Suppressor macrophage treated with lipopolysaccharide for 1 hour (primary cell): ENCODE measurements around the gene USH1G.
"Not testable (repeated sequence)": the region's sequence is repeated elsewhere in the genome, so short reads cannot be mapped to it uniquely, and the experiment has no call there.

Experiments used
- DNase-seq, 3 donors: peaks; one replicate each; pipeline ENCODE4 v3.0.0-alpha.2; 2020 to 2022

Gene USH1G

GRCh38 chr17:74922694-74923537 is at the start of gene USH1G:
USH1G (minus strand) TSS chr17:74923255; CDS start chr17:74923073, 182 bp downstream.
- peak; percentile 24 to 57 (median 26) for DNase-seq

GRCh38 chr17:74972107-74972972 is 49.3 kb upstream of the USH1G start, which contains the start of gene HID1:
HID1 (minus strand) TSS chr17:74972759; CDS start chr17:74972656, 103 bp downstream.
- peak in 2 of 3 donors; percentile 50 to 72 for DNase-seq

- no peak for DNase-seq
Measured at GRCh38 chr17:74971842-74972106, 48.7 kb upstream of the USH1G start.

- no peak for DNase-seq
Measured at GRCh38 chr17:74971069-74971841, 48.2 kb upstream of the USH1G start.

- DNase-seq, result no peak
Measured at GRCh38 chr17:74970395-74970794, 47.3 kb upstream of the USH1G start.

- DNase-seq, result not testable (repeated sequence)
Measured at GRCh38 chr17:74969501-74969900, 46.4 kb upstream of the USH1G start.

- no peak for DNase-seq
Measured at GRCh38 chr17:74968361-74968780, 45.3 kb upstream of the USH1G start.

GRCh38 chr17:74964988-74965622 is 42.0 kb upstream of the USH1G start:
- DNase-seq, result no peak

GRCh38 chr17:74964246-74964761 is 41.2 kb upstream of the USH1G start:
- DNase-seq, result no peak

- no peak for DNase-seq
Measured at GRCh38 chr17:74963656-74964055, 40.6 kb upstream of the USH1G start.

GRCh38 chr17:74962622-74963394 is 39.8 kb upstream of the USH1G start:
- DNase-seq, result no peak

GRCh38 chr17:74961657-74962350 is 38.7 kb upstream of the USH1G start:
- DNase-seq, result peak; percentile 86 to 95 (median 94)

- DNase-seq, result peak; percentile 36 to 69 (median 37)
Measured at GRCh38 chr17:74960570-74961342, 37.7 kb upstream of the USH1G start.

- DNase-seq, result peak in 2 of 3 donors; percentile 31 to 33
Measured at GRCh38 chr17:74959826-74960515, 36.9 kb upstream of the USH1G start.

- DNase-seq, result peak; percentile 77 to 88 (median 81)
Measured at GRCh38 chr17:74957935-74958740, 35.1 kb upstream of the USH1G start.

GRCh38 chr17:74956093-74956492 is 33.0 kb upstream of the USH1G start:
- DNase-seq, result no peak

- DNase-seq, result peak in 1 of 3 donors; percentile 32
Measured at GRCh38 chr17:74954665-74955421, 31.8 kb upstream of the USH1G start.

GRCh38 chr17:74954115-74954514 is 31.1 kb upstream of the USH1G start:
- no peak for DNase-seq
